Endothelial cell of hepatic sinusoid (primary cell): ENCODE results near the gene PTPRM.

Experiments used
- in situ Hi-C: cut with HindIII; loops from 2 replicates; pipeline ENCODE4 v1.10.0; 2017; ENCODE audit warnings: low sequenced_read_pairs

PTPRM gene

GRCh38 chr18:7885865-7886264, 318.7 kb downstream of the PTPRM start:
- in situ Hi-C loops, result no loop called here

GRCh38 chr18:7886436-7886835, 319.3 kb downstream of the PTPRM start:
- in situ Hi-C loops, result no loop called here

- in situ Hi-C loops, result no loop called here
Observed at GRCh38 chr18:7889515-7889914, 322.4 kb downstream of the PTPRM start.

- in situ Hi-C loops, result no loop called here
Observed at GRCh38 chr18:7890075-7890474, 323.0 kb downstream of the PTPRM start.

GRCh38 chr18:7892556-7892955, 325.4 kb downstream of the PTPRM start:
- in situ Hi-C loops, result no loop called here

- in situ Hi-C loops, result no loop called here
Observed at GRCh38 chr18:7894592-7894991, 327.5 kb downstream of the PTPRM start.

GRCh38 chr18:7895346-7895745, 328.2 kb downstream of the PTPRM start:
- in situ Hi-C loops, result no loop called here

GRCh38 chr18:7896161-7896560, 329.0 kb downstream of the PTPRM start:
- in situ Hi-C loops, result no loop called here

GRCh38 chr18:7896805-7897518, 329.8 kb downstream of the PTPRM start:
- in situ Hi-C loops, result no loop called here

- in situ Hi-C loops, result no loop called here
Observed at GRCh38 chr18:7898181-7898580, 331.1 kb downstream of the PTPRM start.

GRCh38 chr18:7899078-7899477, 332.0 kb downstream of the PTPRM start:
- in situ Hi-C loops, result no loop called here

GRCh38 chr18:7900091-7900490, 333.0 kb downstream of the PTPRM start:
- in situ Hi-C loops, result no loop called here

GRCh38 chr18:7901657-7902056, 334.5 kb downstream of the PTPRM start:
- in situ Hi-C loops, result no loop called here

- in situ Hi-C loops, result no loop called here
Observed at GRCh38 chr18:7902399-7902839, 335.3 kb downstream of the PTPRM start.

- in situ Hi-C loops, result no loop called here
Observed at GRCh38 chr18:7904529-7904928, 337.4 kb downstream of the PTPRM start.

- in situ Hi-C loops, result no loop called here
Observed at GRCh38 chr18:7908681-7909299, 341.7 kb downstream of the PTPRM start.

GRCh38 chr18:7914834-7915670, 347.9 kb downstream of the PTPRM start:
- in situ Hi-C loops, result no loop called here

- in situ Hi-C loops, result no loop called here
Observed at GRCh38 chr18:7918701-7919100, 351.6 kb downstream of the PTPRM start.

- in situ Hi-C loops, result no loop called here
Observed at GRCh38 chr18:7919565-7919964, 352.4 kb downstream of the PTPRM start.

- in situ Hi-C loops, result no loop called here
Observed at GRCh38 chr18:7921938-7922587, 354.9 kb downstream of the PTPRM start.

- in situ Hi-C loops, result no loop called here
Observed at GRCh38 chr18:7923105-7923504, 356.0 kb downstream of the PTPRM start.
